ENCODE data around the gene KRT2. TPM values are rescaled to one million over a fixed set of nuclear protein-coding genes. Genes with fewer than 3 reads are reported as not detected.

Gene KRT2
- total RNA-seq, 1 donor from 2014 or later: not detected

- Mint-ChIP-seq H3K9me3 (no peaks in the 10 kb centered on the region), H3K4me3 (no peak overlapping the region), H3K4me1 (no peaks in the 10 kb centered on the region), H3K36me3 (ENCODE audit: low read depth) (no peaks in the 10 kb centered on the region), H3K27me3 (ENCODE audit: low read depth) (peaks cover 75% of the 10 kb centered on the region), H3K27ac (ENCODE audit: unreplicated experiment) (no peak overlapping the region)
- TF ChIP-seq CTCF (conservative IDR thresholded peaks at IDR 0.05): no peak
- no peak for DNase-seq (ENCODE audit: low read depth, low spot score)
Measured at GRCh38 chr12:52685406-52685890, 33.4 kb upstream of the KRT2 start.

- Mint-ChIP-seq H3K36me3 (ENCODE audit: low read depth) (no peaks in the 10 kb centered on the region), H3K4me1 (no peaks in the 10 kb centered on the region), H3K4me3 (no peak overlapping the region), H3K27ac (ENCODE audit: unreplicated experiment) (no peak overlapping the region), H3K27me3 (ENCODE audit: low read depth) (peaks cover 69% of the 10 kb centered on the region), H3K9me3 (no peaks in the 10 kb centered on the region)
- TF ChIP-seq CTCF (conservative IDR thresholded peaks at IDR 0.05): no peak
- DNase-seq (ENCODE audit: low read depth, low spot score): no peak
Measured at GRCh38 chr12:52684431-52684830, 32.4 kb upstream of the KRT2 start.

- H3K4me3 Mint-ChIP-seq: no peak overlapping the region
Measured at GRCh38 chr12:52683575-52684300, 31.7 kb upstream of the KRT2 start.

GRCh38 chr12:52682938-52683574 is 31.0 kb upstream of the KRT2 start:
- TF ChIP-seq CTCF (conservative IDR thresholded peaks at IDR 0.05): no peak
- H3K4me1 Mint-ChIP-seq: no peaks in the 10 kb centered on the region
- H3K9me3 Mint-ChIP-seq: no peaks in the 10 kb centered on the region
- no peaks in the 10 kb centered on the region for H3K36me3 Mint-ChIP-seq (ENCODE audit: low read depth)
- DNase-seq (ENCODE audit: low read depth, low spot score): no peak
- H3K27ac Mint-ChIP-seq (ENCODE audit: unreplicated experiment): no peak overlapping the region
- H3K4me3 Mint-ChIP-seq: no peak overlapping the region
- H3K27me3 Mint-ChIP-seq (ENCODE audit: low read depth): peaks cover 60% of the 10 kb centered on the region

More at GRCh38 chr12:52683575-52684300, 31.7 kb upstream of the KRT2 start:
- H3K36me3 Mint-ChIP-seq (ENCODE audit: low read depth): no peaks in the 10 kb centered on the region
- no peak overlapping the region for H3K27ac Mint-ChIP-seq (ENCODE audit: unreplicated experiment)
- H3K9me3 Mint-ChIP-seq: no peaks in the 10 kb centered on the region
- peaks cover 66% of the 10 kb centered on the region for H3K27me3 Mint-ChIP-seq (ENCODE audit: low read depth)
- no peak for DNase-seq (ENCODE audit: low read depth, low spot score)
- no peak for TF ChIP-seq CTCF (conservative IDR thresholded peaks at IDR 0.05)
- no peaks in the 10 kb centered on the region for H3K4me1 Mint-ChIP-seq

GRCh38 chr12:52682381-52682660 is 30.3 kb upstream of the KRT2 start:
- Mint-ChIP-seq H3K36me3 (ENCODE audit: low read depth) (no peaks in the 10 kb centered on the region), H3K4me1 (no peaks in the 10 kb centered on the region), H3K27ac (ENCODE audit: unreplicated experiment) (no peak overlapping the region), H3K4me3 (no peak overlapping the region), H3K9me3 (no peaks in the 10 kb centered on the region), H3K27me3 (ENCODE audit: low read depth) (peaks cover 54% of the 10 kb centered on the region)
- no peak for DNase-seq (ENCODE audit: low read depth, low spot score)
- TF ChIP-seq CTCF (conservative IDR thresholded peaks at IDR 0.05): no peak

Data from neural crest cell (in vitro differentiated cells).